ENCODE data around the gene GPR108. TPM values are rescaled to one million over a fixed set of nuclear protein-coding genes. Genes with fewer than 3 reads are reported as not detected.
"Not testable (repeated sequence)": the region's sequence is repeated elsewhere in the genome, so short reads cannot be mapped to it uniquely, and the experiment has no call there.

The GPR108 gene
- total and polyA plus RNA-seq, 4 donors, result 21.2 to 56.6 (median 51.1) TPM

- not testable (repeated sequence) for H3K27ac ChIP-seq (ENCODE audit: low read depth, low read length); H3K4me3 ChIP-seq (ENCODE audit: low read depth, low read length); H3K9me3 ChIP-seq (ENCODE audit: control insufficient read depth, insufficient read depth, low read length); DNase-seq (ENCODE audit: low read depth in 4 of 6, low spot score in 6 of 6); H3K36me3 ChIP-seq (ENCODE audit: control insufficient read depth, insufficient read depth, low read length); H3K4me1 ChIP-seq (ENCODE audit: control insufficient read depth, insufficient read depth, low read length)
- 87% methylated on average over 8 of the region's 12 CpGs for WGBS (ENCODE audit: insufficient coverage)
- H3K27me3 ChIP-seq (ENCODE audit: control insufficient read depth, insufficient read depth, low read length), result peaks cover 22% of the 10 kb centered on the region
These were observed 28.5 kb downstream of the GPR108 start for GRCh38 chr19:6708913-6709312.

- H3K4me1 ChIP-seq (ENCODE audit: control insufficient read depth, insufficient read depth, low read length), result no peaks in the 10 kb centered on the region
- H3K27me3 ChIP-seq (ENCODE audit: control insufficient read depth, insufficient read depth, low read length), result peaks cover 22% of the 10 kb centered on the region
- no peaks in the 10 kb centered on the region for H3K9me3 ChIP-seq (ENCODE audit: control insufficient read depth, insufficient read depth, low read length)
- H3K36me3 ChIP-seq (ENCODE audit: control insufficient read depth, insufficient read depth, low read length), result peaks cover 2% of the 10 kb centered on the region
- WGBS (ENCODE audit: insufficient coverage), result 80% methylated on average over 3 of the region's 3 CpGs
- H3K4me3 ChIP-seq (ENCODE audit: low read depth, low read length), result no peak overlapping the region
- DNase-seq (ENCODE audit: low read depth in 4 of 6, low spot score in 6 of 6), result no peak
- H3K27ac ChIP-seq (ENCODE audit: low read depth, low read length), result no peak overlapping the region
These were observed 29.0 kb downstream of the GPR108 start for GRCh38 chr19:6708346-6708745.

GRCh38 chr19:6707658-6708018, 29.7 kb downstream of the GPR108 start:
- 74% methylated on average over 16 of the region's 16 CpGs for WGBS (ENCODE audit: insufficient coverage)

GRCh38 chr19:6707011-6707657, 30.2 kb downstream of the GPR108 start:
- no peak for DNase-seq (ENCODE audit: low read depth in 4 of 6, low spot score in 6 of 6)
- no peak overlapping the region for H3K4me3 ChIP-seq (ENCODE audit: low read depth, low read length)
- H3K36me3 ChIP-seq (ENCODE audit: control insufficient read depth, insufficient read depth, low read length), result no peaks in the 10 kb centered on the region
- H3K9me3 ChIP-seq (ENCODE audit: control insufficient read depth, insufficient read depth, low read length), result no peaks in the 10 kb centered on the region
- no peaks in the 10 kb centered on the region for H3K4me1 ChIP-seq (ENCODE audit: control insufficient read depth, insufficient read depth, low read length)
- H3K27me3 ChIP-seq (ENCODE audit: control insufficient read depth, insufficient read depth, low read length), result peaks cover 19% of the 10 kb centered on the region
- H3K27ac ChIP-seq (ENCODE audit: low read depth, low read length), result no peak overlapping the region
- 87% methylated on average over 30 of the region's 44 CpGs for WGBS (ENCODE audit: insufficient coverage)

More at GRCh38 chr19:6707658-6708018, 29.7 kb downstream of the GPR108 start:
- DNase-seq (ENCODE audit: low read depth in 4 of 6, low spot score in 6 of 6), result no peak
- Histone ChIP-seq H3K4me3 (ENCODE audit: low read depth, low read length) (no peak overlapping the region), H3K4me1 (ENCODE audit: control insufficient read depth, insufficient read depth, low read length) (no peaks in the 10 kb centered on the region), H3K9me3 (ENCODE audit: control insufficient read depth, insufficient read depth, low read length) (no peaks in the 10 kb centered on the region), H3K36me3 (ENCODE audit: control insufficient read depth, insufficient read depth, low read length) (peaks cover 2% of the 10 kb centered on the region), H3K27me3 (ENCODE audit: control insufficient read depth, insufficient read depth, low read length) (peaks cover 22% of the 10 kb centered on the region), H3K27ac (ENCODE audit: low read depth, low read length) (no peak overlapping the region)

- peaks cover 14% of the 10 kb centered on the region for H3K27me3 ChIP-seq (ENCODE audit: control insufficient read depth, insufficient read depth, low read length)
- no peaks in the 10 kb centered on the region for H3K9me3 ChIP-seq (ENCODE audit: control insufficient read depth, insufficient read depth, low read length)
- H3K27ac ChIP-seq (ENCODE audit: low read depth, low read length), result no peak overlapping the region
- H3K4me1 ChIP-seq (ENCODE audit: control insufficient read depth, insufficient read depth, low read length), result no peaks in the 10 kb centered on the region
- no peaks in the 10 kb centered on the region for H3K36me3 ChIP-seq (ENCODE audit: control insufficient read depth, insufficient read depth, low read length)
- no peak overlapping the region for H3K4me3 ChIP-seq (ENCODE audit: low read depth, low read length)
- DNase-seq (ENCODE audit: low read depth in 4 of 6, low spot score in 6 of 6), result no peak
- 60% methylated on average over 1 of the region's 3 CpGs for WGBS (ENCODE audit: insufficient coverage)
These were observed 30.8 kb downstream of the GPR108 start for GRCh38 chr19:6706633-6706958.

- H3K36me3 ChIP-seq (ENCODE audit: control insufficient read depth, insufficient read depth, low read length), result no peaks in the 10 kb centered on the region
- no peaks in the 10 kb centered on the region for H3K9me3 ChIP-seq (ENCODE audit: control insufficient read depth, insufficient read depth, low read length)
- peaks cover 10% of the 10 kb centered on the region for H3K27me3 ChIP-seq (ENCODE audit: control insufficient read depth, insufficient read depth, low read length)
- no peak overlapping the region for H3K27ac ChIP-seq (ENCODE audit: low read depth, low read length)
- 75% methylated on average over 10 of the region's 11 CpGs for WGBS (ENCODE audit: insufficient coverage)
- no peak overlapping the region for H3K4me3 ChIP-seq (ENCODE audit: low read depth, low read length)
- DNase-seq (ENCODE audit: low read depth in 4 of 6, low spot score in 6 of 6), result no peak
- H3K4me1 ChIP-seq (ENCODE audit: control insufficient read depth, insufficient read depth, low read length), result no peaks in the 10 kb centered on the region
These were observed 31.3 kb downstream of the GPR108 start for GRCh38 chr19:6705931-6706632.

- no peaks in the 10 kb centered on the region for H3K27me3 ChIP-seq (ENCODE audit: control insufficient read depth, insufficient read depth, low read length)
- H3K4me3 ChIP-seq (ENCODE audit: low read depth, low read length), result no peak overlapping the region
- 90% methylated on average over 6 of the region's 8 CpGs for WGBS (ENCODE audit: insufficient coverage)
- H3K4me1 ChIP-seq (ENCODE audit: control insufficient read depth, insufficient read depth, low read length), result no peaks in the 10 kb centered on the region
- no peak for DNase-seq (ENCODE audit: low read depth in 4 of 6, low spot score in 6 of 6)
- H3K27ac ChIP-seq (ENCODE audit: low read depth, low read length), result no peak overlapping the region
- no peaks in the 10 kb centered on the region for H3K36me3 ChIP-seq (ENCODE audit: control insufficient read depth, insufficient read depth, low read length)
- H3K9me3 ChIP-seq (ENCODE audit: control insufficient read depth, insufficient read depth, low read length), result no peaks in the 10 kb centered on the region
These were observed 36.6 kb downstream of the GPR108 start for GRCh38 chr19:6700586-6701316.

- Histone ChIP-seq H3K4me3 (ENCODE audit: low read depth, low read length) (no peak overlapping the region), H3K27me3 (ENCODE audit: control insufficient read depth, insufficient read depth, low read length) (no peaks in the 10 kb centered on the region), H3K36me3 (ENCODE audit: control insufficient read depth, insufficient read depth, low read length) (no peaks in the 10 kb centered on the region), H3K9me3 (ENCODE audit: control insufficient read depth, insufficient read depth, low read length) (no peaks in the 10 kb centered on the region), H3K27ac (ENCODE audit: low read depth, low read length) (no peak overlapping the region), H3K4me1 (ENCODE audit: control insufficient read depth, insufficient read depth, low read length) (no peaks in the 10 kb centered on the region)
- DNase-seq (ENCODE audit: low read depth in 4 of 6, low spot score in 6 of 6), result no peak
These were observed 37.4 kb downstream of the GPR108 start for GRCh38 chr19:6699935-6700334.

GRCh38 chr19:6697291-6697690, 40.1 kb downstream of the GPR108 start:
- no peak overlapping the region for H3K27ac ChIP-seq (ENCODE audit: low read depth, low read length)
- H3K27me3 ChIP-seq (ENCODE audit: control insufficient read depth, insufficient read depth, low read length), result no peaks in the 10 kb centered on the region
- no peak for DNase-seq (ENCODE audit: low read depth in 4 of 6, low spot score in 6 of 6)
- H3K4me1 ChIP-seq (ENCODE audit: control insufficient read depth, insufficient read depth, low read length), result no peaks in the 10 kb centered on the region
- no peaks in the 10 kb centered on the region for H3K9me3 ChIP-seq (ENCODE audit: control insufficient read depth, insufficient read depth, low read length)
- H3K4me3 ChIP-seq (ENCODE audit: low read depth, low read length), result no peak overlapping the region
- 76% methylated on average over 12 of the region's 13 CpGs for WGBS (ENCODE audit: insufficient coverage)
- no peaks in the 10 kb centered on the region for H3K36me3 ChIP-seq (ENCODE audit: control insufficient read depth, insufficient read depth, low read length)
